ENCODE results near the gene BAHCC1.

The BAHCC1 gene

GRCh38 chr17:81445642-81446503 is 50.6 kb downstream of the BAHCC1 start:
- DNase-seq, result no peak

DNA sequence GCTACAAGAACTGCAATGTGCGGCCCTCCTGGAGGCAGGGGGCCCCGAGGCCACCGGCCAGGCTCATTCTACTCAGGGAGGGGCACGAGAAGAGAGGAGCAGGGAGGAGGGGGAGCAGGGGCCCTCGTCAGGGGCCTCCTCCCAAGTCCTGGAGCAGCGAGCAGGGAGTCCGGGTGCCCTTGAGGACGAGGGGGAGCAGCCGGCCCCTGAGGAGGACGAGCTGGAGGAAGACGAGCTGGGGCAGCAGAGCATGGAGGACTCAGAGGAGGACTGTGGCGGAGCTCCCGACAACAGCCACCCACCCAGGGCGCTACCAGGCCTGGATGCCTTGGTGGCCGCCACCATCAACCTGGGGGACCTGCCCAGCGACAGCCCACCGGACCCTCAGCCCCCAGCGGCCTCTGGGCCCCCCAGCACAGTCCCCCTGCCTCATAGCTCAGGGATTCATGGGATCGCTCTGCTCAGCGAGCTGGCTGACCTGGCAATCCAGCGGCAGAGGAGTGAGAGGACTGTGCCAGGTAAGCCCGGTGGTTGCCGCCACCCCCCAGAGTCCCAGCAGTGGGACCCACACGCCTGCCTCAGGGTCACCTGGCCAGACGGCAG is 52.2 kb downstream of the BAHCC1 start:
- DNase-seq, result no peak

GRCh38 chr17:81448442-81448841 is 53.2 kb downstream of the BAHCC1 start:
- no peak for DNase-seq

- no peak for DNase-seq
Measured at GRCh38 chr17:81448950-81449349, 53.7 kb downstream of the BAHCC1 start.

DNA sequence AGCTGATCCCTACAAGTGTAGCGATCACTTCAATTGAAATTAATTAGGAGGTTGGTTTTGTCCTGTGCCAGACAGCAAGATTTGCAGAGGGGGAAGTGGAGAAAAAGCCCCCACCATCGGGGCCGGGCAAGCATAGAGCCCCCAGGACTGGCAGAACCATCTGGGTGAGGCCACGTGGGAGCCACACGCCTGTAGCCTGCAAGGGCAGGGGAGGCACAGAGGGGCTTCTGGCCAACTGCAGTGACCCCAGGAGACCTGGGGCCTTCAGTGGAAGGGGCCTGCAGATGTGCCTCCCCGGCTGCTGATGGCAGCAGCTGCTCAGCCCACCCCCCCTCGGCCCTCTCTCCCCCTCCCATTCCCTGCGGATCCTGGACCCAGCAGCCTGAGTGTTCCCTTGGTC is 54.1 kb downstream of the BAHCC1 start:
- DNase-seq, result peak; percentile 33

DNA sequence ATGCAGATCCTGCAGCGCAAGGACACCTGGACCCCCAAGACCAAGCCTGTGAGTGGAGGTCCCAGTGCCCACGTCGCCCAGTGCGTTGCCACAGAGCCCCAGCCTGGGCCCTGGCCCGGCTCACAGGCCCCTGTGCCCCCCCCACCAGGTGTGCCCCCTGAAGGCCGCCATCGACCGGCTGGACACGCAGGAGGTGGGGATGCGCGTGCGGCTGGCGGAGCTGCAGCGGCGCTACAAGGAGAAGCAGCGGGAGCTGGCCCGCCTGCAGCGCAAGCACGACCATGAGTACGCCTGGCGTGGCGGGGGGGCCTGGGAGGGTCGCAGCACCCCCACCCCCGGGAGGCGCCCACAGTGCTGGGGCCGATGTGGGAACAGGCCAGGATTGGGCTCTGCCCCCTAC is 56.6 kb downstream of the BAHCC1 start:
- no peak for DNase-seq

GRCh38 chr17:81452551-81452950 is 57.3 kb downstream of the BAHCC1 start:
- no peak for DNase-seq

DNA sequence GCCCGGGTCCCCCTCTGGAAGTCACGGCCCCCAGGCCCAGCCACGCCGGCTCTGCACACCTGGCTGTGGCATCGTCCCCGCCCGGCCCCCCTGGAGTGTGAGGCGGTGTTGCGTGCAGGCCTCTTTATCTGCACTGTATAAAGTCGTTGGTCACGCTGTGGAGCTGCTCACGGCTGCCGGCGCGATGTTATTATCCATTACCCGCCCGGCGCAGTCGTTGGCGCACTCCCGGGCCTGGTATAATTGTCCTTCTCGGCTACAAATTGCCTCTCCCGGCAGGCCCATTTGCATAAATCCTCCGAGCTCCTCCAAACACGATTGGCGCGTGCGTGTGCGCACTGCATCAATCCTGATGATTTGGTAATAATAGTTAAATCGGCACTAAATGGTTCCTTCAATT is 57.8 kb downstream of the BAHCC1 start:
- peak; percentile 55 for DNase-seq

DNA sequence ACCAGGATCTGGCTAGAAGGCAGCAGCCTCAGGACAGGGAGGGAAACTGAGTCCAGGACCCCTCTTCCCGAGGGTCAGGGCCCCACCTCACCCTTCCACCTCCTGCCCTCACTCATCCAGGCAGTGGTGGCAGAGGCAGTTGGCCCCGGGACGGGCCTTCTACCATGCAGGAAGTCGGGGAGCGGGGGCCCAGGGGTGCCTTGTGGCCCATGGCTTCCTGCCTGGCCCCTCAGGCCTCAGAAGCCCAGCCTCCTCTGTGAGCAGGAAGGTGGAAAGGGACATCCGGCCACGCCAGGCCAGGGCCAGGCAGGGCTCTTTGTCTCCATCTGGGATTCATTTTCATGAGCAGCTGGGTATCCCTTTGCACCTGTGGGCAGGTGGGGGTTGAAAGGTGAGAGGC is 58.5 kb downstream of the BAHCC1 start:
- DNase-seq, result no peak

DNA sequence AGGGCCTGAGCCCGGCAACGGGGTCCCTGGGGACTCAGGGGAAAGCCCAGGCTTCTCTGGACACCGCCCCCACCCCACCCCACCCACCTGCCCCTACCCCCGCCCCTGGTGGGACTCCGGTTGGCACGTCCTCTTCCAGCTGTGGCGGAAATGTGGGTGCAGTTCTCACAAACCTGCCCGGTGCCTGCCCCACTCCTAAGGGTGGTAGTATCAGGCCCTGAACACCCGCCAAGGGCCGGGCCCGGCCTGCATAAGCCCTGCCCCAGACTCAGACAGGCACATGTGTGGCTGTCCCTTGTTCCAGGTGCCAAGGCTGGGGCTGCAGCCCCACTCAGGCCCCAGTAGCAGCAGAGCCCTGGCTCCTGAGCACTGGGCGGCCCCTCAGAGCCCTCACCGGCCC is 59.2 kb downstream of the BAHCC1 start:
- DNase-seq, result no peak

- DNase-seq, result no peak
Measured at GRCh38 chr17:81455387-81455786, 60.1 kb downstream of the BAHCC1 start.

DNA sequence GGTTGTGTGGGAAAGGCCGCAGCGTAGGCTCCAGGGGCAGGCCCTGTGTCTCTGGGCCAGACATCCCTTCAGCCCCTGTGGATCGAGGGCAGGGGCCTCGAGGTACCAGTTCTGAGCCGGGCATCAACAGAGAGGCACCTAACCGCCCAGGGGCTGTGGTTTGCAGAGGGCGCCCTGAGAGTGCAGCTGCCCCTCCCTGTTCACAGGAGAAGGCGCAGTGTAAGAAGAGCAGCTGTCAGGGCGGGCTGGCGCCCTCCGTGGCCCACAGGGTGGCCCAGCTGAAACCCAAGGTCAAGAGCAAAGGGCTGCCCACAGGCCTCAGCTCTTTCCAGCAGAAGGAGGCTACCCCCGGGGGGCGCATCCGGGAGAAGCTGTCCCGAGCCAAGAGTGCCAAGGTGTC is 60.8 kb downstream of the BAHCC1 start:
- no peak for DNase-seq

GRCh38 chr17:81456798-81457197 is 61.5 kb downstream of the BAHCC1 start:
- peak; percentile 46 for DNase-seq

- DNase-seq, result peak; percentile 45
Measured at GRCh38 chr17:81457401-81457800, 62.1 kb downstream of the BAHCC1 start.

- peak; percentile 34 for DNase-seq
Measured at GRCh38 chr17:81457917-81458555, 62.8 kb downstream of the BAHCC1 start.

GRCh38 chr17:81458628-81459027 is 63.4 kb downstream of the BAHCC1 start:
- no peak for DNase-seq

DNA sequence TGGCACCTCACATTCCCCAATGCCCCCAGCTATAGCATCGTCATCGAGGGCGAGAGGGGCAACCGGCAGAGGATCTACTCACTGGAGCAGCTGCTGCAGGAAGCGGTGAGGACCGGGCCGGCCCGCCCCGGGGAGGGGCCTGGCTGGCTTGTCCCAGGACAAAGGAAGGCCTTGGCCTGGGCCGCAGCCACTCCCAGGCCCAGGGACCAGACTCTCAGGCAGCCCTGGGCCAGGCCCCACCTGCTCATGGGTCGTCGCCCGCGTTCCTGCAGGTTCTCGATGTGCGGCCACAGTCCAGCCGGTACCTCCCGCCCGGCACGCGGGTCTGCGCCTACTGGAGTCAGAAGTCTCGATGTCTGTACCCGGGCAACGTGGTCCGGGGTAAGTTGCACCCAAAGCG is 64.0 kb downstream of the BAHCC1 start:
- no peak for DNase-seq

DNA sequence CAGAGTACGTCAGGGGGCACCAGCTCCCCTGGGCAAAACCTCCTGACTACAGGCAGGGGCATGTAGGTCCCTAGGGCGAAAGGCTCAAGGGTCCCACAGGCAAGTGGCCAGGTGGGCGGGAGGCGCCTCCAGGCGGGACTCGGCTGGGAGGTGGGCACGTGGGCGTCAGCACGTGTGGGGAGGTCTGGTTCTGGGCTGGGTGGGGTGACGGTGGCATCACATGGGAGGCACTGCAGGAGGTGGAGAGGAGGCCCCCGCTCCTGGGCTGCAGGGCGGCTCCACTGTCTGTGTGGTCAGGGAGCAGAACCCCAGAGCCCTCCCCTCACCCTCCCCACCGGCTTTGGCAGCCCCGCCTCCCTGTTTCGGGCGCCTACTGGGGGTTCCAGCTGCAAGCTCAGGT is 64.6 kb downstream of the BAHCC1 start:
- DNase-seq, result no peak

GRCh38 chr17:81460856-81461460 is 65.7 kb downstream of the BAHCC1 start:
- no peak for DNase-seq

DNA sequence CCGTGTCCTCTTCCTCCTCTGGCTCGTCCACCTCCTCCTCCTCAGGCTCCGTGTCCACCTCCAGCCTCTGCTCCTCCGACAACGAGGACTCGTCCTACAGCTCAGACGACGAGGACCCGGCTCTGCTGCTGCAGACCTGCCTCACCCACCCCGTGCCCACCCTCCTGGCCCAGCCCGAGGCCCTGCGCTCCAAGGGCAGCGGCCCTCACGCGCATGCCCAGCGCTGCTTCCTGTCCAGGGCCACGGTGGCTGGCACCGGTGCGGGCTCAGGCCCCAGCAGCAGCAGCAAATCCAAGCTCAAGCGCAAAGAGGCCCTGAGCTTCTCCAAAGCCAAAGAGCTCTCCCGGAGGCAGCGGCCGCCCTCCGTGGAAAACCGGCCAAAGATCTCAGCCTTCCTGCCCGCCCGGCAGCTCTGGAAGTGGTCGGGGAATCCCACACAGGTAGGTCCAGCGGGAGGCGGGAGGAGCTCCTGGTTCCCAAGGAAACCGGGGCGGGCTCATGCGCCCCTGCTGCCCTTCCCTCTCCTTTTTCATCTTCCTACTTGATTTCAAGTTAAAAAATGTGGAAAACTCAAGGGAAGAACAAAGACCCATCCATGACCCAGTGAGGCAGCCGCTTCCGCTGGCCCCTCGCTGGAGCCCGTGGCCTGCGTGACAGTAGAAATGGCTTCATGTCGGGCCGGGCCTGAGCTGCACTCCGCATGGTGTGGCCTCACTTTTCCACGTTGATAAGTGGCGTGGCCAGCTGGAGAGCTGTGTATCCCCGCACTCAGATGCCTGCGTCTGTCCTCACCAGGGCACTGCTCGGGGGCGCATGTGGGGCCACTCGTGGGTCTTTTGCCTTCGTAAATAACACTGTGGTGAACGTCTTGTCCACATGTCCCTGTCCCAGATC is 66.6 kb downstream of the BAHCC1 start:
- DNase-seq, result no peak

DNA sequence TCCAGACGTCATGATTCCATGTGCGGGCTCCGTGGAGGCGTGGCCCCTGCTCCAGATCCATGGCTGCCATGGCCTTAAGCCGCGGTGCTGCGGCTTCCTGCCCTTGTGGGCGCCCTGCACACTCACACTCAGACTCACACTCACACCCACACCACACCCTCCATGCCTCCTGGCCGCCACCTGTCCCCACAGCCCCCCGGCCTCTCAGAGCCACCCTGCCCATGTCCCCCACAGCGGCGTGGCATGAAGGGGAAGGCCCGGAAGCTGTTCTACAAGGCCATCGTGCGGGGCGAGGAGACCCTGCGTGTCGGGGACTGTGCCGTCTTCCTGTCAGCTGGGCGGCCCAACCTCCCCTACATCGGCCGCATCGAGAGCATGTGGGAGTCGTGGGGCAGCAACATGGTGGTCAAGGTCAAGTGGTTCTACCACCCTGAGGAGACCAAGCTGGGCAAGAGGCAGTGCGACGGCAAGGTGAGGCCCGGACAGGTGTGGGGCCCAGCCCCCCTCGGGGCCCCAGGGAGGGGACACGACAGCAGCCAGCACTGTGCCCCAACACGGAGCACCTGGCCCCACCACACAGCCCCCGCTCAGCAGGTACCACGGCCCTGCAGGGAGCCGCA is 67.4 kb downstream of the BAHCC1 start:
- DNase-seq, result no peak

DNA sequence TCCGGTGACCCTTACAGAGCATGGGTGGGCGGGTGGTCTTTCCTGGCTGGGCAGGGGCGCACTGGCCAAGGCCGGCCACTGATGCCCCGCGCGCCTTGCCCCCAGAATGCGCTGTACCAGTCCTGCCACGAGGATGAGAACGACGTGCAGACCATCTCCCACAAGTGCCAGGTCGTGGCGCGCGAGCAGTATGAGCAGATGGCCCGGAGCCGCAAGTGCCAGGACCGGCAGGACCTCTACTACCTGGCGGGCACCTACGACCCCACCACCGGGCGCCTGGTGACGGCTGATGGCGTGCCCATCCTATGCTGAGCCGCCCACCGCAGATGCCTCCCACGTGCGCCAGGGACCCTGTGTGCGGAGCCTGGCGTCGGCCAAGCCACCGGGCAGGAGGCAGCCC is 68.2 kb downstream of the BAHCC1 start:
- DNase-seq, result no peak
